GM18907 (cell line): ENCODE results near the gene CSGALNACT2.

Experiments
- ATAC-seq: cut with Tn5 transposase; IDR thresholded peaks from one replicate; pipeline ENCODE4 v1.9.1; 2021; ENCODE audit warnings: mild to moderate bottlenecking, moderate library complexity; ENCODE audit not compliant: unreplicated experiment

The CSGALNACT2 gene

GRCh38 chr10:43123361-43124093 is 14.7 kb upstream of the CSGALNACT2 start:
- ATAC-seq = no peak

- ATAC-seq = no peak
Measured at GRCh38 chr10:43124094-43124521, 14.1 kb upstream of the CSGALNACT2 start.

- no peak for ATAC-seq
Measured at GRCh38 chr10:43124574-43125273, 13.5 kb upstream of the CSGALNACT2 start.

GRCh38 chr10:43125274-43125845 is 12.9 kb upstream of the CSGALNACT2 start:
- no peak for ATAC-seq

- ATAC-seq = no peak
Measured at GRCh38 chr10:43125881-43126731, 12.1 kb upstream of the CSGALNACT2 start.

GRCh38 chr10:43126759-43127424 is 11.4 kb upstream of the CSGALNACT2 start:
- ATAC-seq = peak; percentile 56

GRCh38 chr10:43127442-43127841 is 10.8 kb upstream of the CSGALNACT2 start:
- no peak for ATAC-seq

- no peak for ATAC-seq
Measured at GRCh38 chr10:43128331-43128730, 9.9 kb upstream of the CSGALNACT2 start.

- ATAC-seq = peak; percentile 67
Measured at GRCh38 chr10:43128958-43129706, 9.1 kb upstream of the CSGALNACT2 start.

- ATAC-seq = no peak
Measured at GRCh38 chr10:43130770-43131171, 7.5 kb upstream of the CSGALNACT2 start.

- ATAC-seq = no peak
Measured at GRCh38 chr10:43131256-43131655, 7.0 kb upstream of the CSGALNACT2 start.

GRCh38 chr10:43131906-43132305 is 6.3 kb upstream of the CSGALNACT2 start:
- ATAC-seq = no peak

- no peak for ATAC-seq
Measured at GRCh38 chr10:43132867-43133787, 5.1 kb upstream of the CSGALNACT2 start.

GRCh38 chr10:43134126-43134905 is 3.9 kb upstream of the CSGALNACT2 start:
- no peak for ATAC-seq

- ATAC-seq = no peak
Measured at GRCh38 chr10:43135064-43135463, 3.2 kb upstream of the CSGALNACT2 start.

- ATAC-seq = no peak
Measured at GRCh38 chr10:43135656-43136055, 2.6 kb upstream of the CSGALNACT2 start.

- ATAC-seq = no peak
Measured at GRCh38 chr10:43136432-43136831, 1.8 kb upstream of the CSGALNACT2 start.
